K562 (cell line): Measurements from ENCODE around the gene FADS1. TPM values are rescaled to one million over a fixed set of nuclear protein-coding genes. Genes with fewer than 3 reads are reported as not detected.
A peak's percentile ranks its signal among the peaks of the same experiment; 100 is the strongest.

Source experiments
- ATAC-seq: fragments of 200-7000 bp; cut with Tn5 transposase; 3 replicates; pipeline ENCODE4 v1.9.1; 2020; ENCODE audit warnings: moderate library complexity
- BruUV-seq: library from RNA; stranded (reverse); fragments of 400-500 nt; replicated peaks from 2 replicates; lab custom pipeline; 2021; lab: Mats Ljungman, UMichigan
- CTCF ChIA-PET: fragments of 300-600 bp; formaldehyde crosslinking; extraction: SDS; loops from one replicate; lab custom pipeline; 2021; ENCODE audit warnings: low intra/inter-chr PET ratio; lab: Yijun Ruan, JAX
- POLR2A ChIA-PET: fragments of 300-600, 350-650 bp; sonication (Branson Sonifier 250); formaldehyde crosslinking; extraction: SDS; loops from one replicate; lab custom pipeline; 2021; ENCODE audit warnings: antibody characterized with exemption, inconsistent platforms; lab: Yijun Ruan, JAX
- DNase-seq, 4 experiments: peaks; one replicate each; pipeline versions ENCODE4 v3.0.0 to v3.0.0-alpha.2; 2011 to 2018; ENCODE audit warnings: low spot score in 3 of 4, mixed read lengths in 3 of 4; ENCODE audit errors: extremely low read depth in 1 of 4
- FAIRE-seq: peaks from 2 replicates; lab custom pipeline; 2011; peaks lifted over from hg19 to GRCh38; lab: Jason Lieb, UNC
- H2AFZ ChIP-seq: 2 replicates; pipeline ENCODE4 v1.6.0; 2011; ENCODE audit warnings: low read depth, low read length, control low read depth, inconsistent platforms
- H3K27ac ChIP-seq: fragments of 200-600 bp; 3 replicates; pipeline ENCODE4 v1.8.0; 2011; ENCODE audit warnings: low read depth, mild to moderate bottlenecking, control low read depth, inconsistent platforms, low read length, moderate library complexity, mixed read lengths; ENCODE audit errors: extremely low read depth
- H3K27me3 ChIP-seq, 2 experiments: fragments of 300-600 bp in 1 of 2; 2 replicates in 1 of 2; 3 replicates in 1 of 2; pipeline versions ENCODE4 v1.6.0 to v1.8.0; 2011; ENCODE audit warnings: inconsistent platforms in 2 of 2, low read length in 2 of 2, mild to moderate bottlenecking in 1 of 2, mixed read lengths in 1 of 2, moderate library complexity in 1 of 2; ENCODE audit not compliant: control insufficient read depth in 2 of 2, insufficient read depth in 2 of 2
- H3K36me3 ChIP-seq: fragments of 300-600 bp; 3 replicates; pipeline ENCODE4 v1.8.0; 2011; ENCODE audit warnings: mild to moderate bottlenecking, low read length, inconsistent platforms; ENCODE audit not compliant: control insufficient read depth, insufficient read depth
- H3K4me1 ChIP-seq, 2 experiments: fragments of 200-600 bp in 1 of 2; replicated peaks in 1 of 2; 2 replicates in 1 of 2; 3 replicates in 1 of 2; pipeline versions ENCODE4 v1.5.1 to v1.8.0; 2011; ENCODE audit warnings: inconsistent platforms in 2 of 2, low read length in 2 of 2, mild to moderate bottlenecking in 1 of 2, mixed read lengths in 1 of 2, moderate library complexity in 1 of 2; ENCODE audit not compliant: control insufficient read depth in 2 of 2, insufficient read depth in 2 of 2
- H3K4me2 ChIP-seq: 2 replicates; pipeline ENCODE4 v1.6.1; 2011; ENCODE audit warnings: low read length, control low read depth, inconsistent platforms, mixed read lengths; ENCODE audit not compliant: insufficient read depth
- H3K4me3 ChIP-seq: fragments of 200-600 bp; sonication (generic), shearing (Covaris generic); 2 replicates; pipeline ENCODE4 v1.5.1; 2016; ENCODE audit warnings: control low read depth, inconsistent platforms
- H3K79me2 ChIP-seq: fragments of 200-600 bp; 3 replicates; pipeline ENCODE4 v1.8.0; 2011; ENCODE audit warnings: low read length, inconsistent platforms; ENCODE audit not compliant: control insufficient read depth, insufficient read depth
- H3K9ac ChIP-seq, 2 experiments: 2 replicates each; pipeline versions ENCODE4 v1.6.0 to v1.6.1; 2011; ENCODE audit warnings: low read depth in 2 of 2, low read length in 2 of 2, control low read depth in 1 of 2, inconsistent platforms in 1 of 2, mild to moderate bottlenecking in 1 of 2, mixed read lengths in 1 of 2; ENCODE audit not compliant: insufficient read depth in 1 of 2
- H3K9me1 ChIP-seq: one replicate; pipeline ENCODE4 v1.6.0; 2011; ENCODE audit warnings: inconsistent platforms, mild to moderate bottlenecking, low read length, moderate library complexity; ENCODE audit not compliant: control insufficient read depth, insufficient read depth
- H3K9me3 ChIP-seq: replicated peaks from 2 replicates; pipeline ENCODE4 v1.5.1; 2011; ENCODE audit warnings: low read depth, low read length, inconsistent platforms; ENCODE audit not compliant: control insufficient read depth, insufficient read depth
- H4K20me1 ChIP-seq: replicated peaks from 2 replicates; pipeline ENCODE4 v1.6.1; 2011; ENCODE audit warnings: low read length, inconsistent platforms, mixed read lengths; ENCODE audit not compliant: control insufficient read depth, insufficient read depth
- CCAR2 ChIP-seq: fragments of 200-400 bp; formaldehyde crosslinking; IDR thresholded peaks from 2 replicates; pipeline ENCODE4 v1.6.1; 2017; ENCODE audit warnings: mild to moderate bottlenecking, low read depth, low read length
- WGBS: fragments of 100-300 bp; shearing (Covaris generic); methylation state at CpG from one replicate; pipeline ENCODE4 v1.1.6; 2016; ENCODE audit warnings: low coverage, mixed read lengths; ENCODE audit not compliant: insufficient coverage; ENCODE audit errors: missing lambda C conversion rate; 5-methylcytosine and 5-hydroxymethylcytosine counted together
- in situ Hi-C: fragments of 300-500 bp; cut with MboI; formaldehyde crosslinking; loops from 4 replicates; pipeline ENCODE4 v1.15.0; 2018; ENCODE audit warnings: inconsistent platforms, mixed read lengths
- intact Hi-C: fragments of 100-400 bp; cut with micrococcal nuclease; formaldehyde crosslinking; loops from 2 replicates; pipeline ENCODE4 v1.14.2; 2022
- polyA plus RNA-seq, 8 experiments: library from polyadenylated mRNA; depleted of rRNA in 4 of 8; stranded (reverse) in 5 of 8; unstranded in 3 of 8; fragments of >200 nt; fragmentation: Nextera tagmentation in 2 of 8; fragmentation: Illumina TruSeq in 1 of 8; extraction: Ambion mirVana in 2 of 8; extraction: Trizol in 1 of 8; gene quantifications; 2 replicates each; pipeline versions ENCODE4 v1.2.1 to v1.2.3, GENCODE V29; 2011 to 2014; ENCODE audit warnings: inconsistent platforms in 1 of 8, missing spikeins in 1 of 8
- total RNA-seq, 7 experiments: library from RNA; depleted of rRNA in 6 of 7; stranded (reverse); fragments of >200 nt in 6 of 7; fragmentation: Illumina TruSeq in 2 of 7; extraction: Trizol in 2 of 7; gene quantifications; 2 replicates each; pipeline versions ENCODE4 v1.2.1 to v1.2.3, GENCODE V29; 2011 to 2021; ENCODE audit warnings: low replicate concordance in 1 of 7
- TF ChIP-seq, protein P1 (sequence below): fragments of 450-650 bp; IDR thresholded peaks from 2 replicates; pipeline ENCODE4 v1.6.1; 2017; ENCODE audit warnings: antibody characterized with exemption, mild to moderate bottlenecking

The FADS1 gene
- total and polyA plus RNA-seq, 9 of the 15 experiments (the other 6 are each of a cell fraction or from before 2014, with no cell fraction given) = 110 to 864 (median 364) TPM

DNA sequence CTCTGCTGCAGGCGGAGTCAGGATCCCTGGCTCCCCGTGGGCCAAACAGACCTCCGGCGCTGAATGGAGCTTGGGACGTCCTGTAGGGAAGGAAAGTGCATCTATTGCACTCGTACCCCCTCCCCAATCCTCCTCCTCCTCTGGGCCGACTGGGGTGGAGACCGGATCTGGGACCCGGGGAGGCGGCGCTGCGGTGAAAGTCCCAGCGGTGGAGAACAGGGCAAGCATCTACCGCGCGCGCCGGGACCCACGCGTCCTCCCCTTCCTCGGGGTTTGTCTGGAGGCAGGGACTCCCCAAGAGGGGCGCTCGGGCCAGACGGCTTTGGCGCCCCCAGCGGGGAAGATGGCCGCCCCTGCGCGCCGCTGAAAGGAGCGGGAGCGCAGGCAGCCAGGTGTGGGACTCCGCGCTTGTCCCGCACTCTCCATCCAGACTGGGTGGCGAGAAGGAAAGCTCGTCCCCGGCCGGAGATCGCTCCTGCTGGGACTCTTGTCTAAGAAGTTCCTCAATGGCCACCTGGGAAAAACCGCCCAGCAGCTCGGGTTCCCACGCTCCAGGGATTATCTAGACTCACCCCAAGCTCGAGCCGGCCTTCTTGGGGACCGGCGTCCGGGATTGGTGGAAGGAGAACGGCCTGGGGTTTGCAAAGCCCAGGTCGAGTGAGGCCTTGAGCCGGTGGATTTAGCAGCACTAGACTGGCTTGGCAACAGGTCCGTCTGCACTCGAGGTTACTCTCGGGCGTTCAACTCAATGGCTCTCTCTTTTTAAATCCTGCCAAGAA, 12.0 kb upstream of the FADS1 start:
- Histone ChIP-seq H3K4me3 (no peak overlapping the region), H2AFZ (no peak overlapping the region), H3K27me3 (no peaks in the 10 kb centered on the region), H3K9me1 (peaks cover 4% of the 10 kb centered on the region), H3K79me2 (peaks cover 8% of the 10 kb centered on the region; the same call in 2 of the 3 replicates), H3K27ac (no peak overlapping the region), H3K9me3 (no peaks in the 10 kb centered on the region), H3K9ac (0 out of 4 replicates have a peak overlapping the region, but pooled peaks of 1 of the 2 experiments have one; percentile 20), H3K36me3 (no peaks in the 10 kb centered on the region), H3K4me2 (no peak overlapping the region), H4K20me1 (no peaks in the 10 kb centered on the region), H3K4me1 (peaks cover 7 to 32% of the 10 kb centered on the region in 2 experiments)
- DNase-seq (no peak), FAIRE-seq (no peak), ATAC-seq (no peak)
- in situ Hi-C loops (no loop called here), intact Hi-C loops (no loop called here)
- ChIA-PET CTCF (no interaction called here), POLR2A (interaction anchor here (0.6 kb wide), 1 partner anchor 658 kb away, joined by 3 read pairs; no protein-coding TSS in a partner anchor)
- WGBS = 91% methylated on average over 31 of the region's 55 CpGs
- no peak for TF ChIP-seq CCAR2
- TF ChIP-seq, protein P1, sequence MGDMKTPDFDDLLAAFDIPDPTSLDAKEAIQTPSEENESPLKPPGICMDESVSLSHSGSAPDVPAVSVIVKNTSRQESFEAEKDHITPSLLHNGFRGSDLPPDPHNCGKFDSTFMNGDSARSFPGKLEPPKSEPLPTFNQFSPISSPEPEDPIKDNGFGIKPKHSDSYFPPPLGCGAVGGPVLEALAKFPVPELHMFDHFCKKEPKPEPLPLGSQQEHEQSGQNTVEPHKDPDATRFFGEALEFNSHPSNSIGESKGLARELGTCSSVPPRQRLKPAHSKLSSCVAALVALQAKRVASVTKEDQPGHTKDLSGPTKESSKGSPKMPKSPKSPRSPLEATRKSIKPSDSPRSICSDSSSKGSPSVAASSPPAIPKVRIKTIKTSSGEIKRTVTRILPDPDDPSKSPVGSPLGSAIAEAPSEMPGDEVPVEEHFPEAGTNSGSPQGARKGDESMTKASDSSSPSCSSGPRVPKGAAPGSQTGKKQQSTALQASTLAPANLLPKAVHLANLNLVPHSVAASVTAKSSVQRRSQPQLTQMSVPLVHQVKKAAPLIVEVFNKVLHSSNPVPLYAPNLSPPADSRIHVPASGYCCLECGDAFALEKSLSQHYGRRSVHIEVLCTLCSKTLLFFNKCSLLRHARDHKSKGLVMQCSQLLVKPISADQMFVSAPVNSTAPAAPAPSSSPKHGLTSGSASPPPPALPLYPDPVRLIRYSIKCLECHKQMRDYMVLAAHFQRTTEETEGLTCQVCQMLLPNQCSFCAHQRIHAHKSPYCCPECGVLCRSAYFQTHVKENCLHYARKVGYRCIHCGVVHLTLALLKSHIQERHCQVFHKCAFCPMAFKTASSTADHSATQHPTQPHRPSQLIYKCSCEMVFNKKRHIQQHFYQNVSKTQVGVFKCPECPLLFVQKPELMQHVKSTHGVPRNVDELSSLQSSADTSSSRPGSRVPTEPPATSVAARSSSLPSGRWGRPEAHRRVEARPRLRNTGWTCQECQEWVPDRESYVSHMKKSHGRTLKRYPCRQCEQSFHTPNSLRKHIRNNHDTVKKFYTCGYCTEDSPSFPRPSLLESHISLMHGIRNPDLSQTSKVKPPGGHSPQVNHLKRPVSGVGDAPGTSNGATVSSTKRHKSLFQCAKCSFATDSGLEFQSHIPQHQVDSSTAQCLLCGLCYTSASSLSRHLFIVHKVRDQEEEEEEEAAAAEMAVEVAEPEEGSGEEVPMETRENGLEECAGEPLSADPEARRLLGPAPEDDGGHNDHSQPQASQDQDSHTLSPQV = 0 out of 2 replicates have a peak, but pooled peaks have one; percentile 28
- BruUV-seq = no TSS peak
